Ishikawa (cell line): Measurements from ENCODE around the gene GPR137B.
A peak's percentile ranks its signal among the peaks of the same experiment; 100 is the strongest.
"Not testable (repeated sequence)": the region's sequence is repeated elsewhere in the genome, so short reads cannot be mapped to it uniquely, and the experiment has no call there.

Experiments used
- EP300 ChIP-seq: IDR thresholded peaks from 2 replicates; pipeline ENCODE4 v1.6.1; 2012; ENCODE audit warnings: borderline replicate concordance
- MAX ChIP-seq: IDR thresholded peaks from 2 replicates; pipeline ENCODE4 v1.6.1; 2012
- REST ChIP-seq: IDR thresholded peaks from 2 replicates; pipeline ENCODE4 v1.6.1; 2012; ENCODE audit warnings: low read depth, mild to moderate bottlenecking
- YY1 ChIP-seq: IDR thresholded peaks from 2 replicates; pipeline ENCODE4 v1.6.1; 2012; ENCODE audit warnings: low read depth

GRCh38 chr1:236096660-236097482 lies 45.5 kb upstream of the GPR137B start:
- TF ChIP-seq EP300 (peak; percentile 64; the same call in 1 of the 2 replicates), MAX (peak; percentile 33; the same call in 1 of the 2 replicates)
- not testable (repeated sequence) for TF ChIP-seq YY1, REST
